Upper lobe of left lung (tissue), 4 donors: ENCODE measurements around the gene ZBTB40.

Experiments
- CTCF ChIP-seq, 6 experiments: fragments of 450-650 bp in 4 of 6; fragments of 200-600 bp in 2 of 6; sonication (generic) in 2 of 6; IDR thresholded peaks; one replicate each; pipeline ENCODE4 v1.5.1; 2016 to 2019; ENCODE audit warnings: antibody characterized with exemption in 6 of 6
- EP300 ChIP-seq, 4 donors: sonication (generic); formaldehyde crosslinking; IDR thresholded peaks; one replicate each; pipeline ENCODE4 v1.5.1; 2017; ENCODE audit warnings: antibody characterized with exemption in 4 of 4, control low read depth in 2 of 4
- POLR2A ChIP-seq, 4 donors: fragments of 450-650 bp; IDR thresholded peaks; one replicate each; pipeline ENCODE4 v1.5.1; 2016 to 2017; ENCODE audit warnings: antibody characterized with exemption in 4 of 4, mild to moderate bottlenecking in 2 of 4
- POLR2AphosphoS5 ChIP-seq, 2 donors: sonication (generic); formaldehyde crosslinking; IDR thresholded peaks; one replicate each; pipeline ENCODE4 v1.5.1; 2017; ENCODE audit warnings: antibody characterized with exemption in 2 of 2

DNA sequence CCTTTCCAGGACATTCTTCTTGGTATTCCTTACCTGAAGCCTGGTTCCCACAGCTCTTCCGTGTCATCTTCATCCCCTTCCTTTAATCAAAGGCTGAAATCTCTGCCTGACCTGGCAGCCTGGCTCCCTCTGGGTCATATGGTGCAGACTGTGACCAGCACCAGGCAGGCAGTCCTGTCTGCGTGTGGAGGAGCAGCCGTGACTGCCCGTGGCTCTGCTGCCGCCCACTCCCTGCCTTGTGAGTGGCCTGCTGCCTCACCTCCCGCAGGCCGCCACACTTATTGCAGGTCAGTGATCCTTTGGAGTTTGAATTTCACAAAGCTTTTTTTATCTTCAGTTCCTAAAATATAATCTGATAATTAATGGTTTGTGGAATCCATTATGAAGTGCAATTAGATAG lies 75.5 kb downstream of the ZBTB40 start:
- no peak for TF ChIP-seq POLR2A (IDR thresholded peaks at IDR 0.05)
- no peak for TF ChIP-seq CTCF (IDR thresholded peaks at IDR 0.05)
- no peak for TF ChIP-seq EP300 (IDR thresholded peaks at IDR 0.05)
- no peak for TF ChIP-seq POLR2AphosphoS5 (IDR thresholded peaks at IDR 0.05)
